HG03064 (cell line): ENCODE measurements around the gene ANAPC13.
A peak's percentile ranks its signal among the peaks of the same experiment; 100 is the strongest.

Experiments used
- ATAC-seq: cut with Tn5 transposase; IDR thresholded peaks from one replicate; pipeline ENCODE4 v1.9.1; 2021; ENCODE audit warnings: low read depth; ENCODE audit not compliant: unreplicated experiment

ANAPC13 gene, protein sequence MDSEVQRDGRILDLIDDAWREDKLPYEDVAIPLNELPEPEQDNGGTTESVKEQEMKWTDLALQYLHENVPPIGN

DNA sequence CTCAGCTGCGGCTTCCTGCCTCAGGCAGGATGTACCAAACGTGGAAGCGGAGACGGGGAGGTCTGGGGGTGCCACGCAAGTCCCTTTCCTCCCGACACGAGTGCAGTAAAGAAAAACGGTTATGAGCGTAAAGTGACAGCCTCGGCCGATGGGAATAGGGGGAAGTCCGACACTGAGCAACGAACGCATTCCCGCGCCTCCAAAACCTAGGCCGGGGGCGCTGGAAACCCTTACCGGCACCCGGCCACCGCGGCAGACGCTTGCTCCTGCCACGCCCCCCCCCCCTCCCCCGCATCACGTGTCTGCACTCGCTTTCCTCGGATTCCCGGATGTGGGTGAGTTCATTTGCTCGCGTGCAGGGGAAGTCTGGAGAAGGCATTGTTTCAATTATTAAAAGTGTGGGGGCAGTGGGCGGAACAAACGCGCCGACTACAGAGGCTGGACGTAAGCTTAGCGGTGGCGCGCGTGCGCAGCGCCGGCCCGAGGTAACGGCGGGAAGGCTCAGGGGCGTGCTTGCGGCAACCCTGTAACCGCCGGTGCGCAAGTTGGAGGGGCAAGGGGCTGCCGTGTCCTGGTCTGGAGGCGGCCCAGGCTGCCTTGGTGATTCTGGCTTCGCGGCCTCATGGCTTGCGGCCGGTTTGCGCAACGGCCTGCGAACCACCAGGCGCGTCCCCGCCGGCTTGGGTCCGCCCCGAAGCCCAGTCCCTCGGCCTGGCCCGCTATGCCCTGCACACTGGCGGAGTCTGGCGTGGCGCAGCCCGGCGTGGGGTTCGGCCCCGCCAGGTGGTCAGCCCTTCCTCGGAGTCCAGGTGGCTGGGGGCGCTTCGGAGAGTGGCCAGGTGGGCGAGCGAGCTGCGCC is at the start of gene ANAPC13, which contains the start of gene CEP63:
TSS of gene ANAPC13 (minus strand) at position 268 of the 859 bp plus-strand sequence. CDS start 3,081 bp downstream, outside the sequence.
TSS of gene CEP63 (plus strand) at position 340 of the 859 bp plus-strand sequence. CDS start 9,264 bp downstream, outside the sequence.
- ATAC-seq: peak; percentile 69

DNA sequence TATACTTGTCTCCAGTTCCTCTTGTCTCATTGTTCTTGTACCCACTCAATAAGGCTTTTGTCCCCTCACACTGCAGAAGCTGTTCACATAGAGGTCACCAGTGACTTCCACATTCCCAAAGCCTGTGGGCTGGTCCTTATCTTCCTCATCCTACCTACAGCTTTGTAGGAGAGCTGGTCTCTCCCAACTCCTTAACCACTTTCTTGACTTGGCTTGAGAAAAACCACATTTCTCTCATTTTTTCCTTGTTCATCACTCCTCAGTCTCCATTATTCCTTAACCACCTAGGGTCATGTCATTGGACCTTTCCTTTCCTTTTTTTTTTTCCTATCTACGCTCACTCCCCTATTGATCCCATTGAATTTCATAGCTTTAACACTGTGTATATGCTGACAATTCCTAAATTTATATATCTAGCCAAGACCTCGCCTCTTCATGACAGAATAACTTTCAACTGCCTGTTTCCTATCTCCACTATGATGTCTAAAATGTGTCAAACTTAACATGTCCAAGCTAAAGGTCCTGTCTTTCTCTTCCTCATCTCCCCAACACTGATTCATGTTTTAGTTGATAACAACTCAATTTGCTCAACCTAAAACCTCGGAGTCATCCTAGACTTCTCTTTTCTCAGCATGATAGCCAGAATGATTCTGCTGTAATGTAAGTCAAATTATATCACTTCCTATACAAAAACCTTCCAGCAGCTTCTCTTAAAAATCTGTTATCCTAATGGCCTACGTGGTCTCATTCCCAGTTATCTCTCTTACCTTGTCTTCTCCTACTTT is 49.6 kb upstream of the ANAPC13 start:
- no peak for ATAC-seq

DNA sequence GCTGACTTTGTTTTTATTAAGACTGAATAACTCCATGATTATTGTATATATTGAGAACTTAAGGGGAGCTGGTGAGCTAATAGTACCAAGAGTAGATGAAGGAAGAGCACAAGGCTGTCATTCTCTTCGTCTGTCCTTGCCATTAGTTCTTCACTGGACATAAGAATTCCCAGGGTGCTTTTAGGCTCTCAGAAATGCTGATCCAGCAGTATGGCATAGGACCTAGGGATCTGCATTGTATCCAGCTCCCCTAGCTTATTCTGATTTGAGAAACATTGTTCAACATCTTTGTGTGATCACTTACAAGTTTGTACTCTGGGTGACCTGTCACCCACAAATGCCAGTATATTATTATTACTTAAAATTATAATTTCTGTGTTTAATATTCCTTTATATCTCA is 47.7 kb upstream of the ANAPC13 start:
- ATAC-seq: no peak

DNA sequence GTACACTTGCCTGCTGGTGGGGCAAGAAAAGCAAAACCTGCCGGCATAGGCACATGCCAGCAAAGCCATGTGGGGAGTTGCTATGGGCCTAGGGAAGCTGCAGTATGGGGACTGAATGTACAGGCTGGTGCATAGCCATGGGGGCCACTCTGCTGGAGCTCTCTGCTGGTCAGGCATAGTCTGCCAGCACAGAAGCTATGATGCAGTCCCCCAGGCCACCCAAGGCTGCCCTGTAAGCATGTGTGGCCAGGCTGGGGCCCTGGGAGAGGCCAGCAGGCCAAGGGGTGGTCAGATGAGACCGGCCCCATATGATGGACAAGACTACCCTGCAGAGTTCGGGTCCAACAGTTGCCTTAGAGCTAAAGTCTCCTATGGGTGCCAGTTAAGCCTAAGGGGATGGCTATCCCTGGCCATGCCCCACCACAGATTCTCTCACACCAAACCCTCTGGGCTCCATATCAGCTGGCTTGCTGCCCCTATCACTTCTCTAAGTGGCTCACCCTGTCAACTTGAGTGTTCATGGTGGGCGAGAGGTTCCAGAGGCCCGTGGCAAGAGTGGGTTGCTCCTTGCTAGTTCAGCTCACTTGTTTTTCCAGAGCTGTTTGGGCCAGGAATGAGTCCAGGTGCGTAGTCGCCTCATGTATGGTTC is 41.9 kb upstream of the ANAPC13 start:
- ATAC-seq: no peak

DNA sequence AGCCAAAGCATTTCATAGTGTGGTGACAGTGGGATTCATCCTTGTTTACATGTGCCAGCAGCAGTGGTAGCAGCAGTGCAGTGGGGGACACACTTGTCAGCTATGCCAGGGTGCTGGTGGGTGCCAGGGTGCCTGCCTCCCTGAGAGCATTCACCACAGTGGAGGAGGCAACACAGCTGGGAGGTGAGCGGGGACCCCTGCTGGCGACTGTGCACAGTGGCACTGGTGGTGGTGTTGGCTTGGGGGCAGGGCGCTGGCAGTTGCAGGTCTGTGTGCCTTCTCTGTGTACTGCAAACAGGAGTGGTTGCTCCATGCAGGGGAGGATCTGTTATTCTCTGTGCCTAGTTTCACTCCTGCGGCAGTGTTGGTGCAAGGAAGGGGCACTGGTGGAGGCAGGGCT is 41.3 kb upstream of the ANAPC13 start:
- no peak for ATAC-seq

DNA sequence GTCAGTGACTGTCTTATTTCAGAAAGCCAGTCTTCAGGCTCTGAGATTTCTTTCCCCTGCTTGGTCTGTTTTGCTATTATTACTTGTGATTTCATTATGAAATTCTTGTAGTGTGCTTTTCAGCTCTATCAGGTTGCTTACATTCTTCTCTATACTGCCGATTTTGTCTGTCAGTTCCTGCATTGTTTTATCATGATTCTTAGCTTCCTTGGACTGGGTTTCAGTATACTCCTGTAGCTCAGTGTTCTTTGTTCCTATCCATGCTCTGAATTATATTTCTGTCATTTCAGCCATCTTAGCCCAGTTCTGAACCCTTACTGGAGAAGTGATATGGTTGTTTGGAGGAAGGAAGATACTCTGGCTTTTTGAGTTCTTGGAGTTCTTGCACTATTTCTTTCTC is 40.5 kb upstream of the ANAPC13 start:
- ATAC-seq: no peak

DNA sequence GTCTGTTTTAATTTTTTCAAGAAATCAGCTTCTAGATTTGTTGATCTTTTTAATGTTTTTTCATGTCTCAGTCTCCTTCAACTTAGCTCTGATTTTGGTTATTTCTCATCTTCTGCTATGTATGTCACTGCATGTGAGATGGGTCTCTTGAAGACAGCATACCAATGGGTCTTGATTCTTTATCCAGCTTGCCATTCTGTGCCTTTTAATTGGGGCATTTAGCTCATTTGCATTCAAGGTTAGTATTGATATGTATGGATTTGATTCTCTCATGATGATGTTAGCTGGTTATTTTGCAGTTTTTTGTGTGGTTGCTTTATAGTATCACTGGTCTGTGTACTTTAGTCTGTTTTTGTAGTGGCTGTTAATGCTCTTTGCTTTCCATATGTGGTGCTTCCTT is 39.5 kb upstream of the ANAPC13 start:
- no peak for ATAC-seq

DNA sequence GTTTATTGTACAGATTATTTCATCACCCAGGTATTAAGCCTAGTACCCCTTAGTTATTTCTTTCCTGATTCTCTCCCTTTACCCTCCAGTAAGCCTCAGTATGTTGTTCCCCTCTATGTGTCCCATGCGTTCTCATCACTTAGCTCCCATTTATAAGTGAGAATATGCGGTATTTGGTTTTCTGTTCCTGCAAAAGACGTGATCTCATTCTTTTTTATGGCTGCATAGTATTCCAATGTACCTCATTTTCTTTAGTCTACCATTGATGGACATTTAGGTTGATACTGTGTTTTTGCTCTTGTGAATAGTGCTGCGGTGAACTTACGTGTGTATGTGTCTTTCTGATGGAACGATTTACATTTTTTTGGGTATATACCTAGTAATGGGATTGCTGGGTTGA is 36.8 kb upstream of the ANAPC13 start:
- ATAC-seq: no peak

DNA sequence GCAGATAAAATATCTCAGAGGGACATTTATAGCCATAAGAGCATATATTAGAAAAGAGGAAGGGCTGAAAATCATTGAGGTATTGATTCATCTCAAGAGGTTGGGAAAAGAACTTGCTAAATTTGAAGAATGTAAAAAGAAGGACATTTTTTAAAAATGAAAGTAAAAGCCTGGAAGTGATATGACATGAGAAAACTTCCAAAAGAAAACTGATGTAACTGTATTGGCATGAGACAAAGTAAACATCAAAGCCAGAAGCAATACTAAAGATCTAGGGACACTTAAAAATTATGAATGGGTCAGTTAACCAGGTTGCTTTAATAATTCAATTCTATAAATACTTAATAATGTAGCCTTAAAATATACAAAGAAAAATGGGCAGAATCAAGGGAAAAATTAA is 32.0 kb upstream of the ANAPC13 start:
- ATAC-seq: no peak

DNA sequence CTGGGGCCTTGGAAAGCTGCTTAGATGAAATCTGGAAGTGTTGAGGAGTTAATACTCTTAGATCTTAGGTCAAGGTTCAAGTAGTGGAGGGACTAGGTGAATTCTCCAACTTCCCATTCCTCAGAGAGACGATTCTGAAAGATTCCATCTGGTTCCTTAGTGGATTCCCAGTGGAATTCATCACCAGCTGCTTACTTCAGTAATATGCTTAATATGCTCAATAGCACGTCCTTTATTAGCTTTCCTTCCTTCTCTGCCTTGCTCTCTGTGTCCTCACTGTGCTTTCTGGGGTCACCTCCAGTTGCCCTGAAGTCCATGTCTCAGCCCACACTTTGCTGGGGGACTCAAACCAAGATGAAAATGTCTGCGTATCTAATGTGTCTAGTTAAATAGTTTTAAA is 31.1 kb upstream of the ANAPC13 start:
- no peak for ATAC-seq

DNA sequence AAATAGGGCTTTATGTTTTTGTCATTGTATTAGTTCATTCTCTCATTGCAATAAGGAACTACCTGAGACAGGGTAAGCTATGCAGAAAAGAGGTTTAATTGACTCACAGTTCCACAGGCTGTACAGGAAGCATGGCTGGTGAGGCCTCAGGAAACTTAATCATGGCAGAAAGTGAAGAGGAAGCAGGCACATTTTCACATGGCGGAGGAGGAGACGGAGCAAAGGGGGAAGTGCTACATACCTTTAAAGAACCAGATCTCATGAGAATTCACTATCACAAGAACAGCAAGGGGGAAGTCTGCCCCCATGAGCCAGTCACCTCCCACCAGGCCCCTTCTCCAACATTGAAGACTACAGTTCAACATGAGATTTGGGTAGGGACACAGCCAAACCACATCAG is 25.7 kb upstream of the ANAPC13 start:
- no peak for ATAC-seq

DNA sequence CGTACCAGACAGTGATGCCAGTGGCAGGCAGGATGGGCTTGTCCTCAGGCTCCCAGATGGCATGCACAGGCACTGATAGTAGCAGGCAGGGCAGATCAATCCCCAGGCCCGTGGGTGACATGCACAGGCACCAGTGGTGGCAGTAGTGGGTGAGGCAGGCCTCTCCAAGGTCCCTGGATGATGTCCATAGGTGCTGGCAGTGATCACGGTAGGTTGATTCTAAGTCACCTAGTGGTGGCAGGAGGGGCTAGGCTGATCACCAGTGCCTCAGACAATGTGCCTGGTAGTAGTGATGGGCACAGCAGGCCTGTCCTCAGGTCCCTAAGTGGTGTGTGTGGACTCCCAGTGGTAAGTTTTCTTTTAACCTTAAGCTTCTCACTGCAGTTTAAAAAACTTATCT is 19.7 kb upstream of the ANAPC13 start:
- ATAC-seq: no peak

DNA sequence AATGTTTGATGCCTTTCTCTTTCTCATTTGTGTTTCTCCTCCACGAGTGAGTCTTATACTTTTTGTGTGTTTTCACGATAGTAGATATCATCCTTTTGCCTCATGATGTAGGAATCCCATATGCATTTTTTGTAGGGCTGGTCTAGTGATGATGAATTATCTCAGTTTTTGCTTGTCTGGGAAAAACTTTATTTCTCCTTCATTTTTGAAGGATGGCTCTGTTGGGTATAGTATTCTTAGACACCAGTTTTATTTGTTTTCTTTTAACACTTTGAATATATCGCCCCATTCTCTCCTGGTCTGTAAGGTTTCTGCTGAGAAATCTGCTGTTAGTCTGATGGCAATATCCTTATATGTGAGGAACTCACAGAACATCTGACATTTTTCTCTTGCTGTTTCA is 18.3 kb upstream of the ANAPC13 start:
- ATAC-seq: no peak

DNA sequence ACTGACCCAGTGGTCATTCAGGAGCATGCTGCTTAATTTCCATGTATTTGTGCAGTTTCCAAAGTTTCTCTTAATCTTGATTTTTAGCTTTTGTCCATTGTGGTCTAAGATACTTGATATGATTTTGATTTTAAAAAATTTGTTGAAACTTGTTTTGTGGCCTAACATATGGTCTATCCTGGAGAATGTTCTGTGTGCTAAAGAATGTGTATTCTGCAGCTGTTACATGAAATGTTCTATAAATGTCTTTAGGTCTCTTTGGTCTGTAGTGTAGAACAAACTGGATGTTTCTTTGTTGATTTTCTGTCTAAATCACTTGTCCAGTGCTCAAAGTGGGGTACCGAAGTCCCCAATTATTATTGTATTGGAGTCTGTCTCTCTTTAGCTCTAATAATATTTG is 17.5 kb upstream of the ANAPC13 start:
- no peak for ATAC-seq

DNA sequence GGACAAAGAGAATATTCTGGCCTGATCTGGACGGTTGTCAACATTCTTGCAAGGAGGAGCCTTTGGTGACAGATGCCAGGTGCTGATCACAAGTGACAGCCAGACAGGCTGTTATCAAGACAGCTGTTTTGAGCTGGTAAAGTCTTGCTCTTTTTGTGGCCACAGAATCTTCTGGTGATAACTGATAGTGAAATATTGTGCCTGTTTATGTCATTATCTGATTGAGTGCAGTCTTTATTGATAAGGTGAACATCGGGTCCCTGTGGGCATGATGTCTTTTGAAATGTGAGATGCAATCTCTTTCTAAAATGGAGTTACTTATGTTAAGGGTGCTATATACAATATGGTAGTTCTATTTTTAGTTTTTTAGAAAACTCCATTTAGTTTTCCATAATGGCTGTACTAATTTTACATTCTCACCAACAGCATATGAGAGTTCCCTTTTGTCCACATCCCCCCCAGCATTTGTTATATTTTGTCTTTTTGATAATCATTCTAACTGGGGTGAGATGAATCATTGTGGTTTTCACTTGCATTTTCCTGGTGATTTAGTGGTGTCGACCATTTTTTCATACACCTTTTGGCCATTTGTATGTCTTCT is 10.8 kb upstream of the ANAPC13 start:
- ATAC-seq: no peak

DNA sequence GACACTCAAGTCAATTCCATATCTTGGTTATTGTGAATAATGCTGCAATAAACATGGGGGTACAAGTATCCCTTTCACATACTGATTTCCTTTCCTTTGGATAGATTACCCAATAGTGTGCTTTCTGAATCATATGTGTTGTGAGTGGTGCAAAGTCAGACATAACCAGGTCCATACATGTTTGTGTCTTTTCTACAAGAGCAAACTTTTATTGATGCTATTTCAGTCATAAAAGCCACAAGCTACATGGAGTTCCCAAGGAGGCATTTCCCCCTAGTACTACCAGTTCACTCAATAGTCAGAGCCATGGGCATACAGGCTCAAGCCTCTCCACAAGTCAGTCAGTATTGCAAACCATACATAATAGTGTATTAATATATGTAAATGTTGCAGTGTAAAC is 10.2 kb upstream of the ANAPC13 start:
- no peak for ATAC-seq

DNA sequence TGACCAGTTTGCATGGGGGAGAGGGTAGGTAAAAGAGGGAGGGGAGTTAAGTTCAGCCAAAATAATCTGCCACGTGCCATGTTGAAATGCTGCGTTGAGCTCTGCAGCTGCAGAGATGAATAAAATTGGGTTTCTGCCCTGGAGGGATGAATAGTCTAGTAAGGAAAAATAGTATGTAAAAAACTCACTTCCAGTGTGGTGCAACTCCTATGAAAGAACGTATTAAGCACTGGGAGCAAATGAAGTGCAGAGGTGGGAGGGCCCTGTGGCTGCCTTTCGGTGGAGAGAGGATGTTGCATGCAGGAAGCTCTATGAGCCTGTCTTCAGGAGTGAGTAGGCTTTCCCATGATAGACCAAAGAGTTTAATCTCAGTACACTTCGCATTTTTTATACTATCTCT is 8.7 kb upstream of the ANAPC13 start:
- ATAC-seq: no peak

DNA sequence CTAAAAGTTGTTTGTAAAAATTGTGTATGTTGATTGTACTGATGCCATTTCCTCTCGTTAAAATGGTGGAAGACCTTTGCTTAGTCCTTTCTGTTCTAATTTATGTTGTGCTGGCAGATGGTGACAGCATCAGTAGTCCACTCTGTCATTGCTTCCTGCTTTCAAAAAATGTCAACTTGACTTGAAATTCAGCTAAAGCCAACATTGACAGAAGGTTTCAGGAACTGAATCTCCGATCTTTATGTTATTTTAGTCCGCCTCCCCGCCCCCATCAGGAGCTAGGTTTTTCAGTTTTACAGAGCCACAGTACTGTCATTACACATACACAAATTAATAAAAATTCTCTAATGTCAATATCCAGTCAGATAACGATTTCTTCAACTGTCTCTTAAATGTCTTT is 1.6 kb upstream of the ANAPC13 start:
- ATAC-seq: no peak

DNA sequence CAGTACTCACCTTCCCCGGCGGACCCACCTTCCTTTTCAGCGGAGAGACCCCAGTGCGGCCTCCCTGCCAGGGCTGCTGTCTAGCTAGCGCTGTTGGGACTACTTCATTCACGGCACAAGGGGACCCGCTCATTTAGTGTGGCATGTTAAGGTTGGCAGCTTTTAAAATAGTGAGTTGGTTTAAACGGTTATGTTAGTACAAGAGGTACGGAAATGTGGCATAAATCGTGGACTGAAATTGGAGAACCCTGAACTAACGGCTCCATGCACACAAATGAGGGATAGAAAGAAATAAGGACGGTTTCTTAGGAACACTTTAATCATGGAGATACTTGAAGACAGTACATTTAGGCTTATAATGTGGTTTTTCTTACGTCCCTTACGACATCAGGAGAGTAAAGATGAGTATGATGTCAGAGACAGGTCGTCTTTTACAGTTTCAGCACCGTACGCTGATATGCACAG is 824 bp upstream of the ANAPC13 start:
- ATAC-seq: no peak

DNA sequence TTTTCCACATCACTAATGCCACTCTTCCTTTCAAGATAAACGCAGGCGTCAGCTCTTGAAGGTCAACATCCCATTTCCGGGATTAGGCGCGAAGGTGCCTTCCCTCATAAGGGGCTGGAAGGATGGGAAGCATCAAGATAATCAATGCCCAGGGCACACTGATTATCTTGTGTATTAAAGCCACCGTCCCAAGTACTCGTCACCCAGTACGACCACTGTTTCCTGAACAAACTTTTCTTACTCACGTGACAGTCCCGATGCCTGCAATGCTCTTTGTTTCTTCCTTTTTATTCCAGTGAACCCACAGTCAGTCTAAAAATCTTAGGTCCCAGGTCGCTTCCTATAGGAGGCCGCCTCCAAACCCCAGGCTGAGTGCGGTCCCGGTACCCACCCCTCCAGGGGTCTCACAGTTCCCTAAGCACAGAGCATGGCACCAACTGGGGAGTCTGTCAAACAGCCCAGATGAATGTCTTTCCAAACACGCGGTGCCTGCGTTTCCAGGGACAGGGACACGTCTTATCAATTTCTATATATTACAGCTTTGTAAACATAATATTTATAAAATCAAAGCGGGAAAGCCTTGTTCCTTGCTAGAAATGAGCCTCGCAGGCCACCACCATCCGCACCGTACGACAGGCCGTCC is 589 bp downstream of the ANAPC13 start:
- ATAC-seq: peak; percentile 18
